ENCODE data around the gene SORCS2.

DNA sequence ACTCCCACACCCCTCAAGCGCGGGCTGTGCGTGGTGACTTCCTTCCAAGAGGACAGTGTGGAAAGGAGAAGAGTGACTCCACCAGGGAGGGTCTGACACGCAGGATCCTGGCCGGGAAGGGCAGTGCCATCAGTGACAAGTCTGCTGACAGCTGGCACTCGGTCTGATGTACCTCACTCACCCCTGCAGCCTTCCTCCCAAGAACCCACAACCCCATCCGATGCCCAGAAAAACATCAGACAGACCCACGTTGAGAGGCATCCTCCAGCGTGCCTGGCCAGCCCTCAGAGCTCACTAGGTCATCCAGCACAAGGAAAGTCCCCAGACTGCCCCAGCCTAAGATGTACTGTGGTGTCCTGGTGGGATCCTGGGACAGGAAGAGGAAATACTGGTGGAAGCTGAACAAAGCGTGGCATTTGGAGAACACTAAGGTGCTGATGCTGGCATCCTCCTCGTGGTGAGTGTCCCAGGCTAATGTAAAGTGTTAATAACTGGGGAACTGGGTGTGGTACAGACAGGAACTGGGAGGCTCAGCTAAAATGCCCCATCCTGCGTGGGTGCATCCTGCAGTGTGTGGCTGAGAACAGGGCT lies 442.4 kb downstream of the SORCS2 start:
- no peak for TF ChIP-seq MAX (IDR thresholded peaks at IDR 0.05)
- no peak for TF ChIP-seq TAF1 (IDR thresholded peaks at IDR 0.05; ENCODE audit: low read depth)
- no peak for TF ChIP-seq REST (IDR thresholded peaks at IDR 0.05; ENCODE audit: low read depth)
- TF ChIP-seq EP300 (IDR thresholded peaks at IDR 0.05; ENCODE audit: borderline replicate concordance) = no peak

Data from Ishikawa (cell line).